Measurements from ENCODE around the gene CAPN13.

Gene CAPN13

GRCh38 chr2:30678410-30679137, 128.7 kb downstream of the CAPN13 start:
- no peak for DNase-seq

DNA sequence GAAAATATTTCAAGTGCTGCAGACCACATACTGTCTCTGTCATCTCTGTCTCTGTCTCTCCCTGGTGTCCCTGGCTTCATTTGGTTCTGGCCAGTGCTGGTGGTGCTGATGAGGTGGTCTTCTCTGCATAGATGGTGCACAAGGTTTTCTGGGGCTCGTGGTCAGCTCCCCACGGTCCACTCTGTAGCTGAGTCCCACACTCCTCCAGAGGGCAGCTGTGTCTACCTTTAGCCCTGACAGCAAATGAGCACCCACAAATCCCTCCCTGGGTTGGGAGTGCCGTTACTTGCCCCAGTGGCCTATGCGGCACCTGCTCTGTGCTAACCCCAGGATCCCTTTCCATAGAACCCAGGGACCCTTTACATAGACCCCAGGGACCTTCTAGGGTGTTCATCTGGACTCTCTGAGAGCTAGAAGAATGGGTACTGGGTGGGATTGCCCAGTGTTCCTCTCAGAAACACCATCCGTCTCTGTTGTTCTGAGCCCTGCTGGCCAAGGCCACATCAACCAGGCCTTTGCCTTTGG, 129.3 kb downstream of the CAPN13 start:
- DNase-seq: no peak

DNA sequence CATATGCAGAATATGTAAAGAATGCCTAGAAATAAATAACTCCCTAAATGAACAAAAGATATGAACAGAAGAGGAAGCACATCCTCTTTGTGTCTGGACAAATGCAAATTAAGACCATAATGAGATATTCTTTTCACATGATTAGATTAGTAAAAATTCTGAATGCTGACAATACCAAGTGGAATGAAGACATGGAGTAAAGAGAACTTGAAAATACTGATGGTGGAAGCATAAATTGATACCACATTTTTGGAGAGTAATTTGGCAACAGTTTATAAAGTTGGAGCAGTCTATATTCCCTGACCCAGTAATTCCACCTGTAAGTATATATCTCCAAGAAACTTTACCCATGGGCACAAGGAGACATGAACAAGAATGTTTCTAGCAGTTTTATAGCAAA, 130.0 kb downstream of the CAPN13 start:
- no peak for DNase-seq

DNA sequence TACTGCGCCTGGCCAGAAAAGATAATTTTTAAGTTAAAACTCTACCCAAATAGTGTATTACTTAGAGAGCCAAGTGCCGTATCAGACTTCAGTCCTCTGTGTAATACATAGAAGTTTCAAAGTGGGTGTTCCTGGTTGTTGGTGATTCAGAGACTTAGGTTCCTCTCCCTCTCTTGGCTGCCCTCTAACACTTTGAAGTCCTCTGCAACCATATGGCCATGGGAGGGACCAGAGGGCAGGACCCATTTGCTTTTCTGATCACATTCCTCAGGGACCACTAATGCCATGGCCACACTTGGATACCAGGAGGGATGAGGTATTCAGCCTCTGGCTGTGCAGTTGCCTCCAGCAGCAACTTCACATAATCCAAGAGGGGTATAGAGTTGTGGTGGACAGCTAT, 131.5 kb downstream of the CAPN13 start:
- no peak for DNase-seq

DNA sequence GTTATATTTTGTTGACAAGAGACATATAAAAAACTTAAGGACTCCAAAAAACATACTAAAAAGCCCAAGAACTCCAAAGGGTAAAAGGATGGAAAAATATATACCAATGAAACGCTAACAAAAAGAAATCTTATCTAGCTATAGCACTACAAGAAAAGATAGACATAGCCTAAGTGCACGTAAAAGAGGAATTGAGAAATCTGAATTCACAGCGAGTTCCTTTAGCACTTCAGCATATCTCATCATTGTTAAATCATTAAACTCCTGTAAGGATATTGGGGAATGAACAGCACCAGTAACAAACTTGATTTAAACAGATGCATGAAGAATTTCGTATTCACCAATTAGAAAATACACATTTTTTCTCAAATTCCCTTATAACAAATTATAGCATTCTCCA, 134.1 kb downstream of the CAPN13 start:
- DNase-seq: no peak
